HT1080 (cell line): Measurements from ENCODE around the gene DTNBP1. TPM values are rescaled to one million over a fixed set of nuclear protein-coding genes. Genes with fewer than 3 reads are reported as not detected.

Source experiments
- DNase-seq: peaks from one replicate; pipeline ENCODE4 v3.0.0-alpha.2; 2015; ENCODE audit warnings: low read depth
- total RNA-seq: library from RNA; depleted of rRNA; stranded (reverse); fragments of >200 nt; shearing (Covaris generic); gene quantifications from 2 replicates; pipeline ENCODE4 v1.2.3, GENCODE V29; 2014

DTNBP1 gene
- total RNA-seq, 1 experiment from 2014 or later: 11.9 TPM

- DNase-seq: no peak
These were observed 68.1 kb downstream of the DTNBP1 start for GRCh38 chr6:15594512-15595259.

- no peak for DNase-seq
These were observed 69.0 kb downstream of the DTNBP1 start for GRCh38 chr6:15593798-15594197.

GRCh38 chr6:15592610-15593009 is 70.2 kb downstream of the DTNBP1 start:
- DNase-seq: no peak

GRCh38 chr6:15588971-15589634 is 73.7 kb downstream of the DTNBP1 start:
- peak; percentile 75 for DNase-seq

- DNase-seq: no peak
These were observed 76.3 kb downstream of the DTNBP1 start for GRCh38 chr6:15586503-15586902.

GRCh38 chr6:15585760-15586214 is 77.0 kb downstream of the DTNBP1 start:
- no peak for DNase-seq

- no peak for DNase-seq
These were observed 80.3 kb downstream of the DTNBP1 start for GRCh38 chr6:15582499-15582898.

GRCh38 chr6:15581751-15582150 is 81.1 kb downstream of the DTNBP1 start:
- no peak for DNase-seq

- DNase-seq: no peak
These were observed 82.5 kb downstream of the DTNBP1 start for GRCh38 chr6:15580326-15580725.

- DNase-seq: no peak
These were observed 84.0 kb downstream of the DTNBP1 start for GRCh38 chr6:15578716-15579391.

GRCh38 chr6:15577550-15578171 is 85.2 kb downstream of the DTNBP1 start:
- no peak for DNase-seq

- no peak for DNase-seq
These were observed 85.7 kb downstream of the DTNBP1 start for GRCh38 chr6:15577106-15577505.

- no peak for DNase-seq
These were observed 87.3 kb downstream of the DTNBP1 start for GRCh38 chr6:15575357-15576033.

GRCh38 chr6:15574486-15574885 is 88.3 kb downstream of the DTNBP1 start:
- no peak for DNase-seq

GRCh38 chr6:15574023-15574422 is 88.8 kb downstream of the DTNBP1 start:
- no peak for DNase-seq

- no peak for DNase-seq
These were observed 89.4 kb downstream of the DTNBP1 start for GRCh38 chr6:15573384-15573783.

GRCh38 chr6:15572296-15573016 is 90.4 kb downstream of the DTNBP1 start:
- no peak for DNase-seq

GRCh38 chr6:15570171-15570570 is 92.7 kb downstream of the DTNBP1 start:
- DNase-seq: no peak

- DNase-seq: no peak
These were observed 93.5 kb downstream of the DTNBP1 start for GRCh38 chr6:15569035-15569995.
